Fibroblast of lung (primary cell): Measurements from ENCODE around the gene ACP5.

ENCODE experiments used
- EZH2 ChIP-seq: IDR thresholded peaks from 2 replicates; pipeline ENCODE4 v1.5.1; 2012; ENCODE audit warnings: low read length, control low read depth, mild to moderate bottlenecking; ENCODE audit errors: missing control alignments
- TF ChIP-seq, protein P1 (sequence below), 2 donors: IDR thresholded peaks in 1 of 2; conservative IDR thresholded peaks in 1 of 2; 1 replicate in 1 of 2; 2 replicates in 1 of 2; pipeline ENCODE4 v1.5.1; 2011 to 2012; ENCODE audit warnings: low read length in 2 of 2, control low read depth in 1 of 2, inconsistent platforms in 1 of 2, low read depth in 1 of 2, mild to moderate bottlenecking in 1 of 2

DNA sequence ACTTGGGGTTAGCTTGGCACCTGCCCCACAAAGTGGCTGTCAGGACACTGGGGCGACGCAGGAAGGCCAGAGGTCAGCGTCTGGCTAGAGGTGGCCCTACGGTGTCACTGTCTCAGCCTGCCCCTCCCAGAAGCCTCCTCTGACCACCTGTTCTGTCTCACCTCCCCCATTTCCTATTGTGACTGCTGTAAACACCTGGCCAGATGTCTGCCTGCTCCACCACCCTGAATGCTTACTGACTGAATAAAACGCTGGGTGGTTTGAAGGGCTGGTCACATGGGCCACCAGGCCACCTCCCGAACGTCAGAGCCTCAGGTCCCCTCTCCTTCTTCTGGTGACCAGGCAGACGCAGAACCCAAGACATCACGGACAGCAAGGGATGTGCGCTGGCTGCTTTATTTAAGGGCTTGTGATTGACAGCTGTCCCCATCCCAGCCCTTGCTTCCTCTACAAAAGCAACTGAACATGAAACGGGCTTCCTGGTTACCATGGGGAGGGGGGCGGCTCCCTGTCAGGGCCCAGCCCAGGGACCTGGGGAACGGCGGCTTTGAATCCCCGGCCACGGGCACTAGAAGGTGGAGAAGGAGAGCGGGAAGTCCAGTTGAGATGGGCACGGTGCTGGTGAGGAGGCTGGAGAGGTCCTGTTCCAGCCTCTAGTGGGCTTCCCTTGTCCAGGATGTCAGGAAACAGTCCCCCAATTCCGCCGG is 24.6 kb downstream of the ACP5 start:
- TF ChIP-seq, protein P1, sequence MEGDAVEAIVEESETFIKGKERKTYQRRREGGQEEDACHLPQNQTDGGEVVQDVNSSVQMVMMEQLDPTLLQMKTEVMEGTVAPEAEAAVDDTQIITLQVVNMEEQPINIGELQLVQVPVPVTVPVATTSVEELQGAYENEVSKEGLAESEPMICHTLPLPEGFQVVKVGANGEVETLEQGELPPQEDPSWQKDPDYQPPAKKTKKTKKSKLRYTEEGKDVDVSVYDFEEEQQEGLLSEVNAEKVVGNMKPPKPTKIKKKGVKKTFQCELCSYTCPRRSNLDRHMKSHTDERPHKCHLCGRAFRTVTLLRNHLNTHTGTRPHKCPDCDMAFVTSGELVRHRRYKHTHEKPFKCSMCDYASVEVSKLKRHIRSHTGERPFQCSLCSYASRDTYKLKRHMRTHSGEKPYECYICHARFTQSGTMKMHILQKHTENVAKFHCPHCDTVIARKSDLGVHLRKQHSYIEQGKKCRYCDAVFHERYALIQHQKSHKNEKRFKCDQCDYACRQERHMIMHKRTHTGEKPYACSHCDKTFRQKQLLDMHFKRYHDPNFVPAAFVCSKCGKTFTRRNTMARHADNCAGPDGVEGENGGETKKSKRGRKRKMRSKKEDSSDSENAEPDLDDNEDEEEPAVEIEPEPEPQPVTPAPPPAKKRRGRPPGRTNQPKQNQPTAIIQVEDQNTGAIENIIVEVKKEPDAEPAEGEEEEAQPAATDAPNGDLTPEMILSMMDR (conservative IDR thresholded peaks at IDR 0.05 in 1 of 2, IDR thresholded peaks at IDR 0.05 in 1 of 2; ENCODE audit: low read depth in 1 of 2, low read length in 2 of 2), result no peak
- no peak for TF ChIP-seq EZH2
